Activated naive CD4-positive, alpha-beta T cell treated with anti-CD3 and anti-CD28 coated beads, Interleukin-2, amount 50 U/mL, for 16 hours (primary cell): Measurements from ENCODE around the gene FSTL4.

Source experiments
- DNase-seq: peaks from one replicate; pipeline ENCODE4 v3.0.0-alpha.2; 2020

FSTL4 gene

GRCh38 chr5:133423011-133423617, 189.2 kb downstream of the FSTL4 start:
- no peak for DNase-seq

DNA sequence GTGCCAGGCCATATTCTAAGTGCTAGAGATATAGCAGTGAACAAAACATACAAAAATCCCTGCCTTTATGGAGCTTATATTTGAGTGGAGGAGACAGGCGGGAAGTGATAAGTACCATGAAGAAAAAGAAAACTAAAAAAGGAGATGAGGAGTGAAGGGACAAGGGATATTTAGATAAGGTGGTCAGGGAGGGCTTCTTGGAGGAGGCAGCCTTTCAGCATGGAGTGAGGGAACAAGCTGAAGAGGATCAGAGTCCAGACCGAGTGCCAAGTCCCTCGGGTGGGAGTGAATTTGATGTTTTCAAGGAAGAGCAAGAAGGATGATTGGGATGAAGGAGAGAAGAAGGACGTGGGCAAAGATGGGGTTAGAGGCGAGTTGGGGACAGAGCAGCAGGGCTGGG, 190.5 kb downstream of the FSTL4 start:
- DNase-seq: no peak

DNA sequence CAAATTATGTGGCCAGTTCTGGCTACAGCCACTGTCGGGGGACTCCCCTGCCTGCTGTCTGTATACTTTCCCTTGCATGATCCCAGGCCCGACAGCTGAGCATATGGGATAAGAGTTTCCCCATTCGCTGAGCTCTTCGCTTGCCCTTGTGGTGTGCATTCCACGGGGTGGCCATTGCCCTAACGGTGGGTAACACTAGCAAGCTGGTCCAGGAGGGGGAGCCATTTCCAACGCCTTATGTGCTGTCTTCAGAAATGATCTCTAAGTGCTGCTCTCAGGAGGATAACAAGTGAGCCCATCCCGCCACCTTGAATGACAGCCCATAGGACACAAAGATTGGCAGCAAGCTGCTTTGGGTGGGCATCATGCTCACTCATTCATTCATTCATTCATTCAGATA, 190.9 kb downstream of the FSTL4 start:
- no peak for DNase-seq

DNA sequence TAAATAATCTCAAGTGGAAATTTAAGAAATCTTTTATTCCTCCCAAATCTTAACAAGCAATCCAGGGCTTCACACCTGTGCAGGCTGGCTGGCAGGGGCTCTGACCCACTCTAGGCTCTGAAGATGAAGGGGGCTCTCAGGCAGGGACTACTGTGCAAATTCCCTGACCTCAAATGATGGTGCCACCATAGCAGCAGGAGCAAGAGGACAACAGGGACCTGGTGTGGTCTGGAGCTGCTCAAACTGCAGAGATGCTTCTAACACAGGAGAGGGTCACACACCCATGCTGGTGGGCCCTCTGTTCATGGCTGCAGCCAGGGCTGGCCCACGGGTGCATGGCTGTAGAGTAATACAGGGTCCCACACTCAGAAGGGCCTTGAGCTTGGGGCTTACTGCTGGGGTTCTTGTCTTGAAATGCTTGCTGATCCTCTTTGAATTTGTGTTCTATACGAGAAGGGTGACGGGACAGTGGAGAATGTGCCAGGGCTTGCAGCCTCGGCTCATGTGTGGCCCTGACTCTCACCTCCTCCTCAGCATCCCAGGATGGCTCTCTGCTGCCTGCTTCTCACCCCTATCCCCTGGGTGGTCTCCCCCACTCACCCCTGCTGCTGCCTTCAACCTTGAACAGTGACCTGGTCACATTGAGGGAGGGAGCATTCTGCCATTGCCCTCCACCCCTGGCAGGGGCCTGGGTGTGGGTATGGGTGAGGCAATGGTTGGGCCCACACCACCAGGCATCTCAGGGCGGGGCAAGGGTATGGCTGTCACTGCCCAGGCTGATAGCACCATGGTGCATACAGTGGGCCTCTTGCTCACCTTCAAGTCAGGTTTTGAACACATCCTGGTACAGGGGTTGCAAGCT, 191.7 kb downstream of the FSTL4 start:
- DNase-seq: no peak

- DNase-seq: no peak
These were observed 196.4 kb downstream of the FSTL4 start for GRCh38 chr5:133415906-133416305.

GRCh38 chr5:133415506-133415905, 196.8 kb downstream of the FSTL4 start:
- no peak for DNase-seq

DNA sequence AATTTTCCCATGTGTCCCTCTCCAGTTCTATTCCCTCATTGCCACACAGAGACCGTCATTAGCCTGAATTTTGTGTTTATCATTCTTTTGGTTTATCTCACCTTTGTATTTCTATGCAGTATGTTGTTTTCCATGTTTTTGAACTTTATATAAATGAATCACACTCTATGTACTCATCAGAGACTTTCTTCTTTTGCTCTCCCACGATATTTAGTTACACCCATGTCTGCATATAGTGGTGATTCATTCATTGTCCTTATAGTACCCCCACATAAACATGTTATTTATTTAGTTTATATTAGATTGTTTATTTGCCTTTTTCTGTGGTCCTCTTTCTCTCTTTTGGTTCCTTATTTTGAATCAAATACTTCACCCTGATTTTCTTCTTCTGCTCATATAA, 199.7 kb downstream of the FSTL4 start:
- no peak for DNase-seq

DNA sequence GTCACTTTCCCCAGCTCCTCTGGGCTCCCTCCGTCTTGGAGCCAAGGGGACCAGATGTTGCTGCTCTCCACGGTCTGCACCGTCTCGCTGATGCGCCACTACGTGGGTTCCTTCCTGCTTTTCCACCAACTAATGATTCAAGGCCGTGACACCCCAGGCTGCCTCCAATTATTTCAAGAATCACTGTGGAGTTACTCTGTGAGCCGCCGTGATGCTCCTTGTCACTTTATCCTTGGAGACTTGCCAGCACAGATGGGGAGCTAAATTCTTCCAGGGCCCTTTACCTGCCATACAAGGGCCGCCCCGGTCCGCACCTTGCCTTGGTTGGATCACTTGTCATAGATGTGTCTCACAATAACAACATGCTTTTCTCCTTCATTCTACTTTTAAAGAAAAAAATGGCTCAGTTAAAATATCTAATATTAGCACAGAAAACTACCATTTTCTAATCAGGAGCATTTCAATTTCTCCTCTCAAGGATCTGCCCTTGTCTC, 202.0 kb downstream of the FSTL4 start:
- no peak for DNase-seq

DNA sequence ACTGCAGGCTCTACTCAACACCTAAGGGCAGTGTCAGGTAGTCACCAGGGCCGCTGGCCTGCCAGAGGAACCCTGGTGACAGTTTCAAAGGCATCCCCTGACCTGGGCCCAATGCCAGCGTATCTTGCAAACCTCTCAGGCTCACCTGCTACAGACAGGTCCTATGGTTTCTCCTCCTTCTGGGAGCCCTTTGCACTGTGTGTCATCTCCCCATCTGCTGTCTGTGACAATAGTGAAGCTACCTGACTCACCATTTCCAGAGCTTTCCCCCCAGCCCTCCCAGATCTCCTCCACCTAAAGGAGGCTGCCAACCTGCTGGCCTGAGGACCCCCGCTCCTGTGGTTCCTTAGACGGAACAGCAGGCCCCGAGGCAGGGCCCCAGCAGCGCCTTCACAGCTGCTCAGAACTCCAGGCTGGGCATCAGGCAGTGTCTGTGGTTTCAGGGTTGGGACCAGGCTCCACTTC, 203.1 kb downstream of the FSTL4 start:
- no peak for DNase-seq

DNA sequence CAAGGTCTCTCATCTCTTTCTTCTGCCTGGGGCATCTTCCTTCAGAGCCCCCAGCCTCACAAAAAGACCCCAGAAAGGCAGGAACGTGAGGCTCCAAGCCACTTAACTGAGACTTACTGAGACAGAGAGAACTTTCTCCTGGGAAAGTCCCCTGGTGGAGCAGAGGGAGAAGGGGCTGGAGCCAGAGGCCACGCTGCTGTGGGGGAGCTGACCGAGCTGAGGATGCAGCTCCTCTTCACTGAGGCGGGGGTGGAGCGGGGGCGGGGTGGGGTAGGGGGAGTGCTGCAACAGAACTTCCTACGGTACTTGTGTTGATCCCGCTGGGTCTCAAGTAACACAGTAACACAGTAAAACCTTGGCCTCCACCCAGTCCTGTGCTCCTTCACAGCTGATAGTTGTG, 204.0 kb downstream of the FSTL4 start:
- DNase-seq: no peak

DNA sequence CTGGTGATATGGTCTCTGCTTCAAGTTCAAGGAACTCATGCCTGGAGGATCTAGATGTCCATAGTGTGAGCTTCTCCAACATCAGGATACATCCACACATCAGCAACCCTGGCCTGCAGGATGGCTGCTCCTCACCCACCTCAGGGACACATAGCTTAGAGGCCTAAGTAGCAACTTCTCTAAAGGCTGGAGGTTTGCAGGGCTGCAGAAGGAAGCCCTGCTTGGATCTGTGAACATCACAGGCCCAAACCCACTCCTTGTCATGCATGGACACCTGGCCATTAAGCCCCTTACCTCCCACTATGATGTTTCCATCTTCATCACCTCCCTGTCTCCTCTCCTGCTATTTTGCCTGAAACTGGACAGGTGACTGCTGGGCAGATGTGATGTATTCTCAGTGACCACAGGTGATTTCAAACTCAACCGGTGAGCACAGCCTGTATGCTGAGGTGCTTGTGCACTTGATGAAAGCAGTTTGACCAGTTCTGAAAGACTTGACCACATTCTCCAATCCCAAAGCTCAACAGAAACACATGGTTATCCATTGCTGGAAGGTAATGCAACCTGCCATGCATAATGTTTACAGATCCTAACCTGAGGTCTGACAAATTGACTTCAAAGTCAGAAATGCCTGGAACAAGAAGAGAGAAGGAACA, 205.2 kb downstream of the FSTL4 start:
- no peak for DNase-seq

DNA sequence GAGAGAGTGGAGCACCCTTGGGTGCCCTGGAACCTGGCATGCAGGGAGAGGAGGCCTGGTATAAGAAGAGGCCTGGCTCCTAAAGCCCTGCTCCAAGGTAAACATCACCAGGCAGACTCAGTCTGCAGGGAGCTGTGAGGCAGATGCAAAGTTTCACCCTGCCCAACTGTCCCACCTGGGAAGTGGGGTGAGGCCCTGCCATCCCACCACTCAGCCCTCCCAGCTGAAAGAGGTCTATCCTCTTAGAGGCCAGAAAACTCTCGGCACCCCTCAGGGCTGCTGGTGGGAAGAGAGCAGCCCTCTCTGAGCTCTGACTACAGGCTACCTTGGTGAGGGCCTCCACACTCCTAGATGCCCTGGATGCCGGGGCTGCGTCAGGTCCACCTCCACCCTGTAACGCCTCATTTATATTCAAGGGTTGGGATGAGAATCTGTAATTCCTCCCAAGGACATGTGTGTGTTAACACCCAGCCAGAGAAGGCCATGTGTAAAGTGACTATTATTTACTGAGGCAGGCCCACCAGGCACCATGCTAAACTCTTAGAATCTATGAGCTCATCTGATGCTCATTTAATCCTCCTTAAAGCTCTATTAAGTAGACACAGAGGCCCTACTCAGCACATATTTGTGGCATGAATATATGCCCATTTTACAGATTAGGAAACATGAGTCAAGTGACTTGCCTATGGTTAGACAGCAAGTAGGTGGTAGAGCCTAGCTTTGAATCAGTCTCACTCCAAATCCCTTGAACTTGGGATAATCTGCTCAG, 205.9 kb downstream of the FSTL4 start:
- DNase-seq: no peak

- no peak for DNase-seq
These were observed 206.9 kb downstream of the FSTL4 start for GRCh38 chr5:133405275-133406034.

- DNase-seq: no peak
These were observed 207.6 kb downstream of the FSTL4 start for GRCh38 chr5:133404724-133405123.

- no peak for DNase-seq
These were observed 208.5 kb downstream of the FSTL4 start for GRCh38 chr5:133403741-133404364.

- DNase-seq: no peak
These were observed 209.6 kb downstream of the FSTL4 start for GRCh38 chr5:133402775-133403174.

- DNase-seq: no peak
These were observed 210.5 kb downstream of the FSTL4 start for GRCh38 chr5:133401731-133402347.

GRCh38 chr5:133400831-133401351, 211.4 kb downstream of the FSTL4 start:
- DNase-seq: no peak

DNA sequence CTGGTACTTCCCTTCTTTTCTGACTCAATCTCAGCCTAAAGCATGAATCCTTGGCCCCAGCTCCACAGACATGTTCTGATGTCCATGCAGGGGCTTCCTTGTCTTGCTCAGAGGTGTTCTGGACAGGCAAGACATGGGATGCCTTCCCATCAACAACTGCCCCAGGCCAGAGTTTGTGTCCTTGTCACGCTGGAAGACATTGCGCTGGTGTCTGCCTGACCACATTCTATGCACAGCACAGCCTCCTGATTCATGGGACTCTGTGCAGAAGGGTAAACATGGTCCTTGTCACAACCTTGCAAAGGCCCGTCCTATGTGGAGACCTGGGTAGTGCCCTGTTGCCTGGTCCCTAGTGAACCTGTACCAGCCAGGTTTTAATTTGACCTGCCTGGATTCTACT, 212.2 kb downstream of the FSTL4 start:
- DNase-seq: no peak

- no peak for DNase-seq
These were observed 213.0 kb downstream of the FSTL4 start for GRCh38 chr5:133399247-133399891.
